ACC112 (cell line): ENCODE data around the gene IRAK1BP1.
"Not testable (repeated sequence)": the region's sequence is repeated elsewhere in the genome, so short reads cannot be mapped to it uniquely, and the experiment has no call there.

Source experiments
- H2AFZ ChIP-seq: fragments of 200-600 bp; sonication (generic); one replicate; pipeline ENCODE4 v1.6.0; 2017; ENCODE audit warnings: antibody characterized with exemption, low read length; ENCODE audit not compliant: unreplicated experiment
- H3K27ac ChIP-seq: fragments of 200-600 bp; sonication (generic); 2 replicates; pipeline ENCODE4 v1.5.1; 2014; ENCODE audit warnings: low read depth, mild to moderate bottlenecking, antibody characterized with exemption, low read length, moderate library complexity
- H3K27me3 ChIP-seq: fragments of 200-600 bp; sonication (generic); 2 replicates; pipeline ENCODE4 v1.6.1; 2014; ENCODE audit warnings: mild to moderate bottlenecking, antibody characterized with exemption, low read length, moderate library complexity, mixed read lengths; ENCODE audit not compliant: insufficient read depth
- H3K36me3 ChIP-seq: fragments of 200-600 bp; sonication (generic); 2 replicates; pipeline ENCODE4 v1.6.1; 2016; ENCODE audit warnings: mild to moderate bottlenecking, antibody characterized with exemption, low read length, moderate library complexity, mixed read lengths; ENCODE audit not compliant: insufficient read depth
- H3K4me1 ChIP-seq: fragments of 200-600 bp; sonication (generic); one replicate; pipeline ENCODE4 v1.6.1; 2016; ENCODE audit warnings: low read length, mixed read lengths; ENCODE audit not compliant: insufficient read depth, unreplicated experiment, control insufficient read depth
- H3K4me3 ChIP-seq: fragments of 200-600 bp; sonication (generic); 2 replicates; pipeline ENCODE4 v1.5.1; 2014; ENCODE audit warnings: mild to moderate bottlenecking, low read depth, low read length
- H3K79me2 ChIP-seq: fragments of 200-600 bp; sonication (generic); one replicate; pipeline ENCODE4 v1.6.0; 2016; ENCODE audit warnings: low read length; ENCODE audit not compliant: control insufficient read depth, unreplicated experiment, insufficient read depth

IRAK1BP1 gene

GRCh38 chr6:78875505-78875904 lies 8.2 kb downstream of the IRAK1BP1 start:
- Histone ChIP-seq H2AFZ (no peak overlapping the region), H3K79me2 (no peaks in the 10 kb centered on the region), H3K27me3 (no peaks in the 10 kb centered on the region), H3K36me3 (no peaks in the 10 kb centered on the region), H3K4me3 (no peak overlapping the region), H3K4me1 (no peaks in the 10 kb centered on the region), H3K27ac (no peak overlapping the region)

- H3K4me1 ChIP-seq, result no peaks in the 10 kb centered on the region
- H3K27me3 ChIP-seq, result no peaks in the 10 kb centered on the region
- no peak overlapping the region for H2AFZ ChIP-seq
- H3K36me3 ChIP-seq, result no peaks in the 10 kb centered on the region
- no peaks in the 10 kb centered on the region for H3K79me2 ChIP-seq
- no peak overlapping the region for H3K27ac ChIP-seq
- H3K4me3 ChIP-seq, result no peak overlapping the region
These were observed 16.3 kb downstream of the IRAK1BP1 start for GRCh38 chr6:78883651-78884050.

- not testable (repeated sequence) for H3K27ac ChIP-seq, H3K4me1 ChIP-seq, H3K36me3 ChIP-seq, H3K27me3 ChIP-seq, H2AFZ ChIP-seq, H3K4me3 ChIP-seq, H3K79me2 ChIP-seq
These were observed 22.6 kb downstream of the IRAK1BP1 start for GRCh38 chr6:78889901-78890300.

GRCh38 chr6:78896227-78896626 lies 28.9 kb downstream of the IRAK1BP1 start:
- no peaks in the 10 kb centered on the region for H3K79me2 ChIP-seq
- no peak overlapping the region for H3K4me3 ChIP-seq
- no peaks in the 10 kb centered on the region for H3K27me3 ChIP-seq
- H3K27ac ChIP-seq, result no peak overlapping the region
- no peaks in the 10 kb centered on the region for H3K4me1 ChIP-seq
- no peaks in the 10 kb centered on the region for H3K36me3 ChIP-seq
- no peak overlapping the region for H2AFZ ChIP-seq

GRCh38 chr6:78908621-78909020 lies 41.3 kb downstream of the IRAK1BP1 start:
- no peaks in the 10 kb centered on the region for H3K36me3 ChIP-seq
- peaks cover 13% of the 10 kb centered on the region for H3K4me1 ChIP-seq
- no peak overlapping the region for H3K4me3 ChIP-seq
- no peak overlapping the region for H3K27ac ChIP-seq
- H2AFZ ChIP-seq, result no peak overlapping the region
- no peaks in the 10 kb centered on the region for H3K79me2 ChIP-seq
- no peaks in the 10 kb centered on the region for H3K27me3 ChIP-seq

- H2AFZ ChIP-seq, result peak overlapping the region; percentile 80
- no peak overlapping the region for H3K27ac ChIP-seq
- H3K36me3 ChIP-seq, result no peaks in the 10 kb centered on the region
- H3K27me3 ChIP-seq, result no peaks in the 10 kb centered on the region
- no peaks in the 10 kb centered on the region for H3K79me2 ChIP-seq
- H3K4me3 ChIP-seq, result no peak overlapping the region
- peaks cover 13% of the 10 kb centered on the region for H3K4me1 ChIP-seq
These were observed 42.0 kb downstream of the IRAK1BP1 start for GRCh38 chr6:78909391-78909790.

GRCh38 chr6:78910010-78910409 lies 42.7 kb downstream of the IRAK1BP1 start:
- H3K4me3 ChIP-seq, result peak overlapping the region; percentile 81
- no peaks in the 10 kb centered on the region for H3K27me3 ChIP-seq
- no peaks in the 10 kb centered on the region for H3K36me3 ChIP-seq
- peak overlapping the region; percentile 96 for H2AFZ ChIP-seq
- peaks cover 13% of the 10 kb centered on the region for H3K4me1 ChIP-seq
- H3K27ac ChIP-seq, result no peak overlapping the region
- no peaks in the 10 kb centered on the region for H3K79me2 ChIP-seq

GRCh38 chr6:78910591-78911171 lies 43.3 kb downstream of the IRAK1BP1 start:
- H3K27ac ChIP-seq, result no peak overlapping the region
- H3K79me2 ChIP-seq, result no peaks in the 10 kb centered on the region
- peak overlapping the region; percentile 81 for H3K4me3 ChIP-seq
- H3K27me3 ChIP-seq, result no peaks in the 10 kb centered on the region
- peaks cover 13% of the 10 kb centered on the region for H3K4me1 ChIP-seq
- H3K36me3 ChIP-seq, result no peaks in the 10 kb centered on the region
- peak overlapping the region; percentile 96 for H2AFZ ChIP-seq

GRCh38 chr6:78911218-78911940 lies 44.0 kb downstream of the IRAK1BP1 start:
- peaks cover 13% of the 10 kb centered on the region for H3K4me1 ChIP-seq
- no peaks in the 10 kb centered on the region for H3K79me2 ChIP-seq
- no peak overlapping the region for H3K27ac ChIP-seq
- H2AFZ ChIP-seq, result peak overlapping the region; percentile 96
- H3K4me3 ChIP-seq, result peak overlapping the region; percentile 81
- no peaks in the 10 kb centered on the region for H3K27me3 ChIP-seq
- no peaks in the 10 kb centered on the region for H3K36me3 ChIP-seq

- Histone ChIP-seq H3K27ac (no peak overlapping the region), H3K36me3 (no peaks in the 10 kb centered on the region), H3K27me3 (0 out of 2 replicates have a peak, but pooled peaks cover 4% of the 10 kb centered on the region), H3K79me2 (no peaks in the 10 kb centered on the region), H3K4me1 (no peaks in the 10 kb centered on the region), H2AFZ (no peak overlapping the region), H3K4me3 (no peak overlapping the region)
These were observed 49.1 kb downstream of the IRAK1BP1 start for GRCh38 chr6:78916411-78916810.

GRCh38 chr6:78917788-78918187 lies 50.4 kb downstream of the IRAK1BP1 start:
- Histone ChIP-seq H3K79me2 (no peaks in the 10 kb centered on the region), H3K27me3 (0 out of 2 replicates have a peak, but pooled peaks cover 4% of the 10 kb centered on the region), H3K27ac (no peak overlapping the region)

More at GRCh38 chr6:78917788-78918187, 50.4 kb downstream of the IRAK1BP1 start:
- H3K4me3 ChIP-seq, result no peak overlapping the region
- H3K4me1 ChIP-seq, result no peaks in the 10 kb centered on the region
- H3K36me3 ChIP-seq, result no peaks in the 10 kb centered on the region
- no peak overlapping the region for H2AFZ ChIP-seq
